ENCODE measurements around the gene MVB12B.

MVB12B gene

GRCh38 chr9:126521551-126521950, 194.9 kb downstream of the MVB12B start:
- no peak for FAIRE-seq
- DNase-seq (ENCODE audit: extremely low spot score, insufficient read length, low read depth) = no peak

DNA sequence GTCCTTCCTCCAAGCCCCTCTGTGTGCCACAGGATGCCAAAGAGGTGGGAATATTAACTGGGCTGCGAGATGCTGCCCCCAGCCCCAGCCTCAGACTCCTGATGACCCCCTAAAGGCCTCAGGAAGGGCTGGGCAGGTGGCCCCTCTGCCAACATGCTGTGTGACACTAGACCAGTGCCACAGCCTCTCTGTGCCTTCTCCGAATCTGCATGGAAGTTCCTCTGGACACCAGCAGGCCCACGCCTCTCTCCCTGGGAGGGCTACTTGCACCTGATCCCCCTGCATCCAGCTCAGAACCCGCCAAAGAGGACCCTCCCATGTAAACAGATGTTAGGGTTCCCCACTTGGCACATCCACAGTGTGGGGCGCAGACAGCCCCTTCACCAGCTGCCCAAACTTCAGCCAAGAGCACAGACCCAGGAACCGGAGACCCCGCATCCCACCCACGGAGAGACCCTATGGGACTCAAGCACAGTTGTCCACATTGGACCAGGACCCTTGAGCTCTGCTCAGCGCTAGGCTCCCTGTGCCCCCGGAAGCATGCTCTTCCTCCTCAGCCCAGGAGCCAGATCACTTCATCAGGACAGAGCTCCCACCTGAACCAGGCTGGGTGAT, 195.5 kb downstream of the MVB12B start:
- FAIRE-seq = no peak
- no peak for DNase-seq (ENCODE audit: extremely low spot score, insufficient read length, low read depth)

DNA sequence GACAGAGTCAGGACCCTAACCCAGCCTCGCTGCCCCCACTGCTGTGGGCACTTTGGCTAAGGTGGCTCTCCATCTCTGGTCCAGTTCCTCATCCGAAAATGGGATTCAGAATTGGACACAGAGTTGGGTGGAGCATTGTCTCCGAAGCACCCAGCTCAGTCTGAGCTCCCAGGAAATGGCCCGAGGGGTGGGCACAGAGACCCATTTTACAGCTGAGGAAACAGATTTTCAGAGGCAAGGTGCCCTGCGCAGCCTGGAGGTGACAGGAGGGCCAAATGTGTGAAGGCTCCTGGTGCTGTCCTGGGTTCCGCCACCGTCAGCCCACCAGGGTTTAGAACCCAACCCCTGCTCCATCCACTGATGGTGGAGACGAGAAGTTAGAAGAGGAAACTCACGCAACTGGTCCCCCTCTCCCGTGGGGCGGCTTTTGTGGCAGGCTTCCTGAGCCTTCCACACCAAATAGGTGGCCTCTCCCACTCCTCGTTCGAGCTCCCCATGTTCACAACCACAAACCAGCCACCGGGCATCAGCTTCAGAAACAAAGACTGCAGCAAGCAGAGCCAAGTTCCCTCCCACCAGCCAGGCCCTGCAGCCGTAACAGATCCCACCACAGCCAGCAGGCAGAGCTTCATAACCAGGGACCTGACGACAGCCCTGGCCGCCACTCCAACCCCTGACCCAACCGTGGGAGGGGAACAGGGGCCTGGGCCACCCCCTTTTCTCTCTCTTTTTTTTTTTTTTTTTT, 196.2 kb downstream of the MVB12B start:
- no peak for DNase-seq (ENCODE audit: extremely low spot score, insufficient read length, low read depth)
- no peak for FAIRE-seq

DNA sequence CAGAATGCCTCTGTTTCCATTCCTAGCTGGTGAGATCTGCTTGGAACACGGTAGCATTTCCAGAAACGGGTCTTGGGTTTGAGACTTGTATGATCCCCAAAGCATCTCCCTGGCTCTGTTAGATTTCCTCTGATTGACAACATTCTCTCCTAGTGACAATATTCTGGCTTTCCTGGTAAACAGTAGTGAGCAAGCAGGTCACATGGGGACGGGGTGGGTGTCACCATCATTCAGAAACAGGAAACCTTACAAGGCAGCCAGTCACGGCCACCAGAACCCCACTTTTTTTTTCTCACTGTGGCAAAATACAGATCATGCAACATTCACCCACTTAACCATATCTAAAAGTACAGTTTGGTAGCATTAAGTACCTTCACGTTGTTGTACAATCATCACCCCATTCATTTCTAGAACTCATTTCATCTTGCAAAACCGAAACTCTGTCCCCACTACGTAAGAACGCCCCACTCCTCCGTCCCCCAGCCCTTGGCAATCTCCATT, 197.0 kb downstream of the MVB12B start:
- FAIRE-seq = no peak
- DNase-seq (ENCODE audit: extremely low spot score, insufficient read length, low read depth) = no peak

DNA sequence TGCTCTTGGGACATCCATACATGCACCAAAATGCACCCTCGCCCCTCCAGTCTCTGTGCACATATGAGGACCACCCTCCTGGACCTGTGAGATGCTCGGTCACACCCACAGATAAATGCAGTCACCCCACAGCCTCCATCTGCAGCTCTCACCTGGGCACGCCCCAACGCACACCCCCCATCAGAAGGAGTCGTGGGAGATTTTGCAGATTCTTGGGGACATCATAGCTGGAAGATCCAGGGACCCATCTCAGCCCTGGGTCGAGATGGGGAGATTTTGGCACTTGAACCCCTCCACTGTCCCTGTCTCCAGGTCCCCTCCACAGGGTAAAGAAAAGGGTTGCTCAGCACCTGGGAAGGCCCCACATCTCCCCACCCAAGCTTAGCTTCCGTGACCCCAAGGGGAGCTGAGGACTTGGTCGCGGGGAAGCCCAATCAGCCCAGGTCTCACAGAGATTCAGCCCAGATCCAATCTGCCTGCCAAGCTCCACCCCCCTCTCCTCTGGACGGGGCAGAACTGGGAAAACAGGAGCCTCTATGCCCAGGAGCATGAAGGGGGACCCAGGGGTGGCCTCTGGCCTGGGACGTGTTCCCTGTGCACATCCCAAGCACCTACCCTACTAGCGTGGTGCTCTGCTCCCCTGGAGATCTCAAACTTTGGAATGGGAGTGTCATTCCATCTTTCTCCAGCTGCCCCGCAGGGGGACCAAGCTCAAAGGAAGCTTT, 197.9 kb downstream of the MVB12B start:
- FAIRE-seq (no peak), DNase-seq (ENCODE audit: extremely low spot score, insufficient read length, low read depth) (no peak)

GRCh38 chr9:126526218-126527108, 199.8 kb downstream of the MVB12B start:
- FAIRE-seq = no peak
- DNase-seq (ENCODE audit: extremely low spot score, insufficient read length, low read depth) = no peak

DNA sequence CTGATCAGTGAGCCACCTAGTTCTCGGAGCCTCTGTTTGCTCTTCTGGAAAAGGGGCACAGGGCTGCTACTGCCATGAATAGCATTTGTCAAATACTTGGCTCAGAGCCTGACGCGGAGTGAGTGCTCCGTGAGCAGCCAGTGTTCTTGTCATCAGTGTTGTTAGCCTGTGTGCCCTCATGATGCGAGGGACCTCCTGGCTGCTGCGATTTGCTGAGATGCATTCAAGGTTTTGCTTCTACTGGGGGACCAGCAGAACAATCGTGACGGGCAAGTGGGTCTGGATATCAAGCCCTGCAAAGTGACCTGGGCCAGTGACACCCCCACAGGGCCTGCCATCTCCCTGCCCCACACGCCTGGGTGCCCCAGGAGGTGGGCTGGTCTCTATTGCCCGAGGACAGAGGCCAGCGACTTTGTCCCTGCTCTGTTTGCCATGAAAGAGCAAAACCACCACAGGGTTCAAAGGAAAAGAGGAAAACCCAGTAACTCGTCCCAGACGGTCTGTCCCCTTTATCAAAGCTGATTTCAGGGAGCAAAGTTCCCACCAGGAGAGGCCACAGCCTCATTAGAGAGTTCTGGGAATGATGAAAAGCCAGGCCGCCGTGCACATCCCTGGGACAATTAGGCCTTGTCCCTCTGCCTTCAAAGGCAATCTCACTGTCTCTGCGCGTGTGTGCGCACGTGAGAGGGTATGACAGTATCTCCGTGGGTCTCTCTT, 200.6 kb downstream of the MVB12B start:
- FAIRE-seq (no peak), DNase-seq (ENCODE audit: extremely low spot score, insufficient read length, low read depth) (no peak)

DNA sequence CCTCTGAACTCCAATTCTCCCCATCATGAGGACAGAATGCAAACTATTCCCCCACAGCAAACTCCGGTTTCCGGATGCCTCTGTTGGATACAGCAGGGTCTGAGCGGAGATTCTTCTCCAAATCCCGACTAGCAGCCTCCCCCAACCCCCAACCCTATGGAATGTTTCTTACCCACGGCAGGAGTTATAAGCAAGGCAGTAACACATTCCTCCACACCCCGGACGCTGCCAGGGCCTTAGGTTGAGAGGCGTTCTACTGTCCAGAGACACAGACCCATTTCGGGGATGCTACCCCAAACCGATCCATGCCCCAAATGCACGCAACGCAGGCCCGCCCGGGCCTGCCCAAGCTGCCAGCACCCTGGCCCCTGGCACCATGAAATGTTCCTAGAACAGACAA, 201.5 kb downstream of the MVB12B start:
- no peak for DNase-seq (ENCODE audit: extremely low spot score, insufficient read length, low read depth)
- no peak for FAIRE-seq

GRCh38 chr9:126528915-126529314, 202.3 kb downstream of the MVB12B start:
- FAIRE-seq = no peak
- no peak for DNase-seq (ENCODE audit: extremely low spot score, insufficient read length, low read depth)

GRCh38 chr9:126531035-126531571, 204.5 kb downstream of the MVB12B start:
- DNase-seq (ENCODE audit: extremely low spot score, insufficient read length, low read depth) (no peak), FAIRE-seq (no peak)

GRCh38 chr9:126531591-126531990, 205.0 kb downstream of the MVB12B start:
- FAIRE-seq = no peak
- no peak for DNase-seq (ENCODE audit: extremely low spot score, insufficient read length, low read depth)

DNA sequence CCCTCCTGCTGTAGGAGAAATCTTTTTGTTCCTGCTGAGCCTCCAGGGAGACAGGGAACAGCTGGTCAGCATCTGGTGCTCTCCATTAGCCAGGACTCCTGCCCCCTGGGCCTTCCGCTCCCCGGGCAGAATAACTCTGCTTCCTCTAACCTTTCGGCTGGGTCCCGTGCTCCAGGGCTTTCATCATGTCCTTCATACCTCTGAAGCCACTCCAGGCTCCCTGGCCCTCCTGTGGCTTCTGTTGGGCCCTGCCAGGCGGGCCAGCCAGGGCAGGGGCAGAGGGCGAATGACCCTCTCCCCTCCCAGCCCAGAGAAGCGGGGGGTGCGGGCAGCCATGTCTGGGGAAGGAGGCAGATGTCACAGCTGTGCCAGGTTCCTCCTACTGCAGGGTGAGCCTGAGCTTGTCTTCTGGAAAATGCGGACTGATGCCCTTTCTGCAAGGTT, 205.4 kb downstream of the MVB12B start:
- DNase-seq (ENCODE audit: extremely low spot score, insufficient read length, low read depth) (no peak), FAIRE-seq (no peak)

- no peak for FAIRE-seq
- no peak for DNase-seq (ENCODE audit: extremely low spot score, insufficient read length, low read depth)
Observed at GRCh38 chr9:126532489-126532888, 205.9 kb downstream of the MVB12B start.

- no peak for FAIRE-seq
- no peak for DNase-seq (ENCODE audit: extremely low spot score, insufficient read length, low read depth)
Observed at GRCh38 chr9:126532951-126533925, 206.6 kb downstream of the MVB12B start.

GRCh38 chr9:126533926-126534310, 207.3 kb downstream of the MVB12B start:
- no peak for FAIRE-seq
- no peak for DNase-seq (ENCODE audit: extremely low spot score, insufficient read length, low read depth)

DNA sequence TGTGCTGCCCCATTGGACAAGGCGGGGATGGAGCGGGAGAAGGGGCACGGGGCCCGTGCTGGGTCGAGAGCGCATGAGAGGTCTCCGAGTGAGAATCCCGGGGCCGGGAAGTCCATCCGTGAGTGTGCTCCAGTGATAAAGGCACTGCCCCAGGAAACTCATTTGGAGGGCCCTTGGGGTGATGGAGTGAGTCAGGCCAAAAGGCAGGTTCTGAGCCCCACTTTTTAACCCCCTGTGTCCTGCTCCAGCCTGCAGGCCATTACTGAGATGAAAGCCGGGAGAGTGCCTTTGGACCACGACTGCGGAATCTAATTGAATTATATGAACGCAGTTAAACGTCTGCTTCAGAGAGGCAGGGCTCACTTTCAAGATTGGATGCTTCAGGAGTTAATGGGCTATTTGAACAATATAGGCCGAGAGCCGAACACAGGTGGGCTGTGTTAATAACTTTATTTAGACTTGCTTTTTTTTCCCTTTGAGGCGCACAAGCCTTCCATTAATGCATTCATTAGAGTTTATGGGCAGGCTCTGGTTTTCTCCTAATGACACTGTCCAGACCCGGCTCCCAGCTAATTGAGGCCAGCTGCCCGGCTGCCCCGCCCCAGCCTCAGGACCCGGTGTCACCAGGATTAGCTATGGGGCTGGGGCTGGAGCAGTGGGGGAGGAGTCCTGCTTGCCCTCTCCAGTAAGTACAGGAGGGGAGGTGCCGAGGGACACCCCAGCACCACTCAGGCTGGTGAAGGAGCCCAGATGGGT, 208.0 kb downstream of the MVB12B start:
- FAIRE-seq (no peak), DNase-seq (ENCODE audit: extremely low spot score, insufficient read length, low read depth) (no peak)

- FAIRE-seq = no peak
Observed at GRCh38 chr9:126536131-126536530, 209.5 kb downstream of the MVB12B start.

More at GRCh38 chr9:126536131-126536530, 209.5 kb downstream of the MVB12B start:
- DNase-seq (ENCODE audit: extremely low spot score, insufficient read length, low read depth) = no peak
